GM18499 (cell line): ENCODE measurements around the gene ARHGAP10.
A peak's percentile ranks its signal among the peaks of the same experiment; 100 is the strongest.

ENCODE experiments used
- ATAC-seq: cut with Tn5 transposase; IDR thresholded peaks from one replicate; pipeline ENCODE4 v1.9.1; 2021; ENCODE audit warnings: moderate number of reproducible peaks; ENCODE audit not compliant: insufficient read depth, unreplicated experiment

Gene ARHGAP10

GRCh38 chr4:147840838-147841738 is 109.2 kb downstream of the ARHGAP10 start:
- ATAC-seq: peak; percentile 65

GRCh38 chr4:147842573-147842972 is 110.7 kb downstream of the ARHGAP10 start:
- ATAC-seq: no peak

- no peak for ATAC-seq
Measured at GRCh38 chr4:147843162-147843561, 111.3 kb downstream of the ARHGAP10 start.

GRCh38 chr4:147844781-147845180 is 112.9 kb downstream of the ARHGAP10 start:
- no peak for ATAC-seq

GRCh38 chr4:147846318-147847155 is 114.6 kb downstream of the ARHGAP10 start:
- peak; percentile 71 for ATAC-seq

- no peak for ATAC-seq
Measured at GRCh38 chr4:147847751-147848590, 116.1 kb downstream of the ARHGAP10 start.

GRCh38 chr4:147848634-147849033 is 116.7 kb downstream of the ARHGAP10 start:
- no peak for ATAC-seq

- ATAC-seq: no peak
Measured at GRCh38 chr4:147851135-147851534, 119.2 kb downstream of the ARHGAP10 start.

- no peak for ATAC-seq
Measured at GRCh38 chr4:147853706-147854105, 121.8 kb downstream of the ARHGAP10 start.

GRCh38 chr4:147854154-147854553 is 122.3 kb downstream of the ARHGAP10 start:
- ATAC-seq: no peak

GRCh38 chr4:147855571-147856009 is 123.7 kb downstream of the ARHGAP10 start:
- no peak for ATAC-seq

- ATAC-seq: no peak
Measured at GRCh38 chr4:147860960-147861359, 129.1 kb downstream of the ARHGAP10 start.

- no peak for ATAC-seq
Measured at GRCh38 chr4:147862043-147862692, 130.3 kb downstream of the ARHGAP10 start.

GRCh38 chr4:147863111-147863747 is 131.3 kb downstream of the ARHGAP10 start:
- ATAC-seq: no peak

- ATAC-seq: no peak
Measured at GRCh38 chr4:147863808-147864472, 132.1 kb downstream of the ARHGAP10 start.

- no peak for ATAC-seq
Measured at GRCh38 chr4:147864607-147865006, 132.7 kb downstream of the ARHGAP10 start.

- no peak for ATAC-seq
Measured at GRCh38 chr4:147865926-147866325, 134.0 kb downstream of the ARHGAP10 start.

GRCh38 chr4:147866532-147867271 is 134.8 kb downstream of the ARHGAP10 start:
- peak; percentile 77 for ATAC-seq
